Cerebellar nuclear complex (tissue), 1 donor: ENCODE data around the gene HRH1.
A peak's percentile ranks its signal among the peaks of the same experiment; 100 is the strongest.
"Not testable (repeated sequence)": the region's sequence is repeated elsewhere in the genome, so short reads cannot be mapped to it uniquely, and the experiment has no call there.

Experiments
- DNase-seq, 2 experiments: peaks; one replicate each; lab custom pipeline; 2025; lab: John Stamatoyannopoulos, UW

The HRH1 gene

GRCh38 chr3:11239796-11240195, 85.5 kb downstream of the HRH1 start:
- no peak for DNase-seq

GRCh38 chr3:11240496-11240895, 86.2 kb downstream of the HRH1 start:
- no peak for DNase-seq

GRCh38 chr3:11244121-11244677, 89.9 kb downstream of the HRH1 start:
- DNase-seq, result no peak

GRCh38 chr3:11245276-11245675, 91.0 kb downstream of the HRH1 start:
- no peak for DNase-seq

GRCh38 chr3:11245827-11246662, 91.8 kb downstream of the HRH1 start:
- no peak for DNase-seq

- no peak for DNase-seq
Observed at GRCh38 chr3:11246663-11246970, 92.3 kb downstream of the HRH1 start.

GRCh38 chr3:11247362-11247761, 93.1 kb downstream of the HRH1 start:
- no peak for DNase-seq

- DNase-seq, result no peak
Observed at GRCh38 chr3:11248596-11248995, 94.3 kb downstream of the HRH1 start.

GRCh38 chr3:11250902-11251806, 96.9 kb downstream of the HRH1 start:
- DNase-seq, result no peak

GRCh38 chr3:11251807-11252176, 97.5 kb downstream of the HRH1 start:
- no peak for DNase-seq

GRCh38 chr3:11254876-11255275, 100.6 kb downstream of the HRH1 start:
- DNase-seq, result no peak

- not testable (repeated sequence) for DNase-seq
Observed at GRCh38 chr3:11255537-11255936, 101.2 kb downstream of the HRH1 start.

GRCh38 chr3:11258958-11259357, 104.7 kb downstream of the HRH1 start:
- DNase-seq, result no peak

- DNase-seq, result no peak
Observed at GRCh38 chr3:11260460-11260859, 106.2 kb downstream of the HRH1 start.

GRCh38 chr3:11269007-11269406, 114.7 kb downstream of the HRH1 start:
- no peak for DNase-seq

GRCh38 chr3:11271986-11272904, 118.0 kb downstream of the HRH1 start, which contains the start of gene ATG7:
ATG7 (plus strand) TSS chr3:11272397; CDS start chr3:11298696, 26,299 bp downstream.
- peak; percentile 37 to 82 for DNase-seq

GRCh38 chr3:11272906-11273574, 118.7 kb downstream of the HRH1 start:
- DNase-seq, result no peak

GRCh38 chr3:11273891-11274291, 119.6 kb downstream of the HRH1 start:
- no peak for DNase-seq

- no peak for DNase-seq
Observed at GRCh38 chr3:11274566-11275142, 120.4 kb downstream of the HRH1 start.

- DNase-seq, result no peak
Observed at GRCh38 chr3:11275926-11276325, 121.6 kb downstream of the HRH1 start.

- no peak for DNase-seq
Observed at GRCh38 chr3:11276901-11277300, 122.6 kb downstream of the HRH1 start.
